ENCODE measurements around the gene CHKA.

The CHKA gene

DNA sequence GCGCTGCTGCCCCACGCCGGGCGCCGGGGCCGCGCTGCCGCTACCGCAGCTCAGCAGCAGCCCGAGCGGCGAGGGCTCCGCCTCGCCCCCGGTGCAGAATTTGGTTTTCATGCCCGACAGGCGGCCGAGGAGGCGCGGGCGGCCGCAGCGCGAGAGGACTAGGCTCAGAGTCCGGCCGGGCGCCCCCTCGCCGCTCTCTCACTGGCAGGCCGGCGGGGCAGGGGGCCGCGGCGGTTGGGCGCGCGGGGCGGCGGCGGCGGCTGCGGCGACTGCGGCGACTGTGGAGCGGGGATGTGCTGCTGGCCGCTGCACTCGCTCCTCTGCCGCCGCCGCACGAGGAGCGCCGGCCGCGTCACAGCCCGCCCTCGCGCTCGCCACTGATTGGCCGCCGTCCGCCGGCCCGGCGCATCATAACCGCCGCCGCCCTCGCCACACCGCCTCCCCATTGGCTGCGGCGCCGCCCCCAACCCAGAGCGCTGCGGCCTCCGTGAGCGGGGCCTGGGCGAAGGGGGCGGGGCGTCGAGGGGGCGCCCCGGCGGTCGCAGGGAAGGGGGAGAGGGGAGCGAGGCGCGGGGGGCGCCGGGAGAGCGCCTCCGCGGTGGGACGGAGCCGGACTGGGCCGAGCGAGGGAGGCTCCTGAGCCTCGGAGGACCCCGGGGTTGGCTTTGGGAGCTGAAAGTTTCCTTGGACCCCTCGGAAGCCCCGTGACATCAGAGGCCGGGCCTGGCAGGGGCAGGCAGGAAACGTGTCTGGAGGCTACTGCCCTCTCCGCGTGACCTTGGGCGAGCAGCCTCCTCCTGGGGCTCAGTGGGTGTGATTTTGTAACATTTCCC, at the start of gene CHKA:
TSS of gene CHKA (minus strand) at position 322 of the 833 bp plus-strand sequence. CDS start at position 111, 211 bp downstream.
- DNase-seq: peak; percentile 31

DNA sequence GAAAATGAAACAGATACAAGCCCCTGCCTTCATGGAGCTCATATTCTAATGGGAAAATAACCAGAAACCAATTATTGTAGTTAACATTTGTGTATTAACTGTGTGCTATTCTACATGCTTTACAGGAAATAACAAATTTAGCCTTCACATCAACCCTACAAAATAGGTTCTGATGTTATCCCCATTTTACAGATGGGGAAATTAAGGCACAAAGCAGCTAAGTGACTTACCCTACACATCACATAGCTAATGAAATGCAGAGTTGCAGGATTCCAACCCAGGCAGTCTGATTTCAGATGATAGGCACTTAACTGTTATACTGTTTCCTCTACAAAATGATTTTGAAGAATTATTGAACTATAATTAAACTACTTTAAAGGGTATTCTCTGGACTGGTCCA, 48.3 kb upstream of the CHKA start:
- DNase-seq: no peak

- DNase-seq: no peak
Observed at GRCh38 chr11:68168694-68169093, 47.5 kb upstream of the CHKA start.

GRCh38 chr11:68167474-68167873, 46.3 kb upstream of the CHKA start:
- no peak for DNase-seq

GRCh38 chr11:68166969-68167368, 45.8 kb upstream of the CHKA start:
- DNase-seq: no peak

- DNase-seq: no peak
Observed at GRCh38 chr11:68165601-68166000, 44.4 kb upstream of the CHKA start.

GRCh38 chr11:68164437-68164836, 43.2 kb upstream of the CHKA start:
- no peak for DNase-seq

GRCh38 chr11:68163691-68164090, 42.5 kb upstream of the CHKA start:
- no peak for DNase-seq

DNA sequence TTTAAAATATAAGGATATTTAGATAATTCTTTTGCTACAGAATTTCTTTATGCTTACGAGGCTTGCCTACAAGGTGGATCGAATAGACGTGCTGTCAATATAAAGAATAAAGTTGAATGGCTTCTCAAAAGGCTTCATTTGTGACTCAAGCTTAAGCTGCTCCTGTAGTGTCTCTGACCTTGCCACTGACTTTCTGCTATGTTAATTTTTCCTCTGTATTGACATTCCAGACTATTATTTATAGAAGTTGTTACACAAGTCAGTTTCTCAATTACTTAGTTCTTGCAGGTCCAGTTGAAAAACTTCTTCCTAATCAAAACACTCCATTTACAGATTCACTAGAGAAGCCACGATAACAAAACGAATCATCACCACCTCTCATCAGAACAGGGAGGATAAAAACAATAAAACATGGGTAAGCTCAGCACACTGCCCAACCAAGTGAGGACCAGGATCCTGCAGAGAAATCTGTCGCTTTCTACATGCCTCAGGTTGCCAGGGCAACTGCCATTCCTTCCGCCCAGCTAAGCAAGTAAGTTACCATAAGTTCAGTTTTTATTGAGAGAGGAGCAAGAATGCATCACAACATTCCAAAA, 39.0 kb upstream of the CHKA start:
- no peak for DNase-seq

DNA sequence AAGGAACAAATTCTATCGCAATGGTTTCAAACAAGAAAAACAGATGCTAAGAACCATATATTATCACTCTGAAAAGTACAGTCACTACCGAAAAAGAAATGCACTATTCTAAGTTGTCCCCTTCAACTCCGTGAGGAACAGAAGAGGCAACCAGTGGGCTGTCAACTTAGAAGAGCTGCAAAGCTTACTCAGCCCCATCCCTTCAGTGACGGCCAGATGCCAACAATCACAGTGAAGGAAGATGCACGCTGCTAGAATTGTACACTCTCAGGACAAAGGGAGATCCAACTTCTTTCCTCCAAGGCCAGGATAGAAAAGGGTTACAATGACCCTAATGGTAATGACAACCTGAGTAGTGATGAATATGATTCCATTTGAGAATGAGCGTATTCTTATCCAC, 38.5 kb upstream of the CHKA start:
- no peak for DNase-seq

GRCh38 chr11:68159161-68159560, 38.0 kb upstream of the CHKA start:
- no peak for DNase-seq

- DNase-seq: no peak
Observed at GRCh38 chr11:68158580-68158979, 37.4 kb upstream of the CHKA start.

GRCh38 chr11:68153742-68154141, 32.6 kb upstream of the CHKA start:
- no peak for DNase-seq

- no peak for DNase-seq
Observed at GRCh38 chr11:68150037-68150436, 28.8 kb upstream of the CHKA start.

- no peak for DNase-seq
Observed at GRCh38 chr11:68149417-68149816, 28.2 kb upstream of the CHKA start.

DNA sequence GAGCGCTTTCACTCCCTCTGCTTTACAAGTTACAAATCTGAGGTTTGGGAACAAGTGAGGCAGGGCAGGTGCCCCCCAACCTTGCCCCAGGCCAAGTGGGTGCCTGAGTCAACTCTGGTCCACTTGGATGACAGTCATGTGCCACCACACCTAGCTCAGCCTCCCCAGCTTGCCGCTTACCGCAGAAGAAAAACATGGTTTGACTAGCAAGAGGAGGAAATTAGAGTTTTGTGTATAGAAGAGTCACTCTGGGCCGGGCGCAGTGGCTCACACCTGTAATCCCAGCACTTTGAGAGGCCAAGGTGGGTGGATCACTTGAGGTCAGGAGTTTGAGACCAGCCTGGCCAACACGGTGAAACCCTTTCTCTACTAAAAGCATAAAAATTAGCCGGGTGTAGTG, 27.7 kb upstream of the CHKA start:
- no peak for DNase-seq

DNA sequence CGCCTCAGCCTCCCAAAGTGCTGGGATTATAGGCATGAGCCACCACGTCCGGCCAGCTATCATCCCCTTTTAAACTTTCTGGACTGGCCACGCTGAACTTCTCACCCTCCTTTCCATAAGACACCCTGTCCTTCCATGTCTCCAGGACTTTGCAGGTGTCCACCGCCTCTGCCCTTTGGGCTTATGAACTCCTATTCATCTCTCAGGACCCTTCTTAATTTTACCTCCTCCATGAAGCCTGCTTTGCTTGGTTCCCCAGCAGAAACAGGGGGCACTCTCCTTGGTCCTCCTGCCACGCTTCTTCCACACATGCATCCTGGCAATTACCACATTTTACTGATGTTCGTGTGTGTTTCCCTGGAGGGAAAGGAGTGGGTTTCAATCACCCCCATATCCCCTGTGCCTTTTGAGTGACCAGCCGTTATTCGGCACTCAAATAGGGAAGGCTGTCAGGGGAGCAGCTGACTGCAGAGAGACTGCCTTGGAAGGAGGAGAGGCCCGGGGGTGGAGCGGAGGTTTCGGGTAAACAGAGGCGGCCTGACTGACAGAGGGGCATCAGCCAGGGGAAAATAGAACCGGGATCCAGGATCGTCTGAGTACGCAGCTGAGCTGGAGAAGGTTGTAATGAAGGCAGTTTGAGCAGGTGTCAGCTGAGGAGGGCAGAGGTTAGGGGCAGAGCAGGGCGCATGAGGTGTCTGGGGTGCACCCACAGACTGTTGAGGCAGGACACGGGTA, 27.1 kb upstream of the CHKA start:
- no peak for DNase-seq

- DNase-seq: no peak
Observed at GRCh38 chr11:68146704-68147474, 25.7 kb upstream of the CHKA start.

DNA sequence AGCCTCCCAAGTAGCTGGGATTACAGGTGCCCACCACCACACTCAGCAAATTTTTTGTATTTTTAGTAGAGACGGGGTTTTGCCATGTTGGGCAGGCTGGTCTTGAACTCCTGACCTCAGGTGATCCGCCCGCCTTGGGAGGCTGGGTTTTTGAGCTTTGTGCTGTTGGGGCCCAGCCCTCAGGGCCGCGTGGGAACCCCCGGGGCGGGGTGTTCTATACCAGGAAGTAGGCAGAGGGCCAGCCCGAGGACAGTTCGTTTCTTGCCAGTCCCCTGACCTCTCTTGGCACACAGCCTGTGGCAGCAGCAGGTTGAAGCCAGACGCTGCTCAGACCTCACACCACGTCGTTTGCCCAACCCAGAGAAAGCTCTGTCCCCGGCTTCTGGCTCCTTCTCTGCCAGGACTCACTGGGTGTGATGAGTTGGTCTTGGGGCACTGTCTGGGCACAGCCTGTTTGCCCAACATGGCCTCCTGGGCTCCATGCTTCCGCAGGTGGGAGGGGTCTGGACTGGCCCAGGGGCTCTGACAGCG, 24.9 kb upstream of the CHKA start:
- peak; percentile 5 for DNase-seq

GRCh38 chr11:68145120-68145866, 24.1 kb upstream of the CHKA start:
- DNase-seq: no peak

DNA sequence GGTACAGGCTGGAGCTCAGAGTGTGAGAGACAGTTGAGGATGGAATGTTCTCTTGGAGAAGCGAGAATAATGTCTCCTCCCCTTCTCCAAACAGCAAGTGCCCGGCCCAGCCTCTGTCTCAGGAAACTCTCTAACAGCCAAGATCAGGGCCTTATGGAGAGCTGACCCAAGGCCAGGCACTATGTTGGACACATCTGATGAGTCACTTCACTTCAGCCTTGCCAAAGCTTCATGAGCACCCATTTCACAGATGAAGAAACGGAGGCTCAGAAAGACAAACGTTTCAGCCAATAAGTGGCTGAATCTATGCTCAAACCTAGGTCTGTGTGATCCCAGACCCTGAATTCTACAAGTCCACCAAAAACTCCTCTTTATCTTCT, 22.1 kb upstream of the CHKA start:
- DNase-seq: no peak
